Neural cell (in vitro differentiated cells): Measurements from ENCODE around the gene PRRC2B. TPM values are rescaled to one million over a fixed set of nuclear protein-coding genes. Genes with fewer than 3 reads are reported as not detected.

Experiments
- H2AFZ ChIP-seq: fragments of 200-600, 300-800 bp; sonication (generic), shearing (Covaris generic); 2 replicates; pipeline ENCODE4 v1.6.0; 2014; ENCODE audit warnings: low read depth, mild to moderate bottlenecking, antibody characterized with exemption, low read length, moderate library complexity
- H3F3A ChIP-seq: fragments of 200-600 bp; shearing (Covaris generic); 2 replicates; pipeline ENCODE4 v1.6.1; 2016; ENCODE audit warnings: mild to moderate bottlenecking, moderate library complexity, mixed read lengths, antibody characterized with exemption, low read length; ENCODE audit not compliant: insufficient read depth, poor library complexity, severe bottlenecking
- H3K27ac ChIP-seq: fragments of 200-600, 300-800 bp; sonication (generic), shearing (Covaris generic); 2 replicates; pipeline ENCODE4 v1.5.1; 2014; ENCODE audit warnings: mild to moderate bottlenecking, low read length, moderate library complexity
- H3K27me3 ChIP-seq: fragments of 300-800, 200-600 bp; sonication (generic), shearing (Covaris generic); 2 replicates; pipeline ENCODE4 v1.6.0; 2014; ENCODE audit warnings: mild to moderate bottlenecking, low read depth, low read length, moderate library complexity; ENCODE audit not compliant: insufficient read depth
- H3K36me3 ChIP-seq: fragments of 300-800, 200-600 bp; sonication (generic), shearing (Covaris generic); 2 replicates; pipeline ENCODE4 v1.5.1; 2014; ENCODE audit warnings: mild to moderate bottlenecking, antibody characterized with exemption, low read length, moderate library complexity; ENCODE audit not compliant: insufficient read depth
- H3K4me2 ChIP-seq: fragments of 300-800, 200-600 bp; sonication (generic), shearing (Covaris generic); 2 replicates; pipeline ENCODE4 v1.6.0; 2014; ENCODE audit warnings: mild to moderate bottlenecking, low read length
- H3K4me3 ChIP-seq: fragments of 300-800, 200-600 bp; sonication (generic), shearing (Covaris generic); 2 replicates; pipeline ENCODE4 v1.5.1; 2014; ENCODE audit warnings: mild to moderate bottlenecking, low read length, moderate library complexity
- H3K79me2 ChIP-seq: fragments of 200-600 bp; shearing (Covaris generic); replicated peaks from 2 replicates; pipeline ENCODE4 v1.6.0; 2014; ENCODE audit warnings: mild to moderate bottlenecking, low read length, moderate library complexity; ENCODE audit not compliant: insufficient read depth
- H3K9ac ChIP-seq: fragments of 300-800, 200-600 bp; sonication (generic), shearing (Covaris generic); 2 replicates; pipeline ENCODE4 v1.6.1; 2016; ENCODE audit warnings: mild to moderate bottlenecking, low read length, mixed read lengths
- H3K9me2 ChIP-seq: fragments of 200-600 bp; shearing (Covaris generic); 2 replicates; pipeline ENCODE4 v1.6.1; 2016; ENCODE audit warnings: mild to moderate bottlenecking, low read length, mixed read lengths; ENCODE audit not compliant: insufficient read depth
- H3K9me3 ChIP-seq: fragments of 200-600, 300-800 bp; sonication (generic), shearing (Covaris generic); 2 replicates; pipeline ENCODE4 v1.6.1; 2016; ENCODE audit warnings: mild to moderate bottlenecking, mixed run types, low read length, moderate library complexity, mixed read lengths
- H4K20me1 ChIP-seq: fragments of 200-600 bp; shearing (Covaris generic); 2 replicates; pipeline ENCODE4 v1.6.1; 2016; ENCODE audit warnings: mild to moderate bottlenecking, mixed run types; ENCODE audit not compliant: insufficient read depth
- EP300 ChIP-seq: fragments of 450-650 bp; conservative IDR thresholded peaks from 2 replicates; pipeline ENCODE4 v1.6.1; 2014; ENCODE audit warnings: antibody characterized with exemption, mild to moderate bottlenecking, moderate library complexity; ENCODE audit not compliant: poor library complexity, severe bottlenecking
- EZH2 ChIP-seq: fragments of 200-600, 300-800 bp; shearing (Covaris generic), sonication (generic); IDR thresholded peaks from 2 replicates; pipeline ENCODE4 v1.6.1; 2014; ENCODE audit warnings: antibody characterized with exemption, low read length, borderline replicate concordance, mild to moderate bottlenecking; ENCODE audit not compliant: insufficient read depth, poor library complexity, severe bottlenecking
- MXI1 ChIP-seq: fragments of 450-650 bp; conservative IDR thresholded peaks from 2 replicates; pipeline ENCODE4 v1.6.1; 2014; ENCODE audit warnings: antibody characterized with exemption, mild to moderate bottlenecking; ENCODE audit not compliant: poor library complexity, severe bottlenecking
- POLR2AphosphoS5 ChIP-seq: IDR thresholded peaks from 2 replicates; pipeline ENCODE4 v1.6.1; 2012
- RAD21 ChIP-seq: fragments of 450-650 bp; conservative IDR thresholded peaks from 2 replicates; pipeline ENCODE4 v1.6.1; 2014; ENCODE audit warnings: antibody characterized with exemption, mild to moderate bottlenecking, moderate library complexity
- SMC3 ChIP-seq: fragments of 450-650 bp; conservative IDR thresholded peaks from 2 replicates; pipeline ENCODE4 v1.6.1; 2014; ENCODE audit warnings: antibody characterized with exemption, mild to moderate bottlenecking, moderate library complexity; ENCODE audit not compliant: poor library complexity
- TAF1 ChIP-seq: IDR thresholded peaks from 2 replicates; pipeline ENCODE4 v1.6.1; 2012; ENCODE audit warnings: low read depth
- polyA plus RNA-seq: library from polyadenylated mRNA; depleted of rRNA; stranded (reverse); fragments of >200 nt; gene quantifications from 2 replicates; pipeline ENCODE4 v1.2.3, GENCODE V29; 2014
- TF ChIP-seq, protein P1 (sequence below): fragments of 450-650 bp; IDR thresholded peaks from 2 replicates; pipeline ENCODE4 v1.5.1; 2014; ENCODE audit warnings: antibody characterized with exemption, mild to moderate bottlenecking, moderate library complexity; ENCODE audit not compliant: poor library complexity, severe bottlenecking
- TF ChIP-seq, protein P2 (sequence below): IDR thresholded peaks from 2 replicates; pipeline ENCODE4 v1.6.1; 2012; ENCODE audit warnings: borderline replicate concordance

The PRRC2B gene
- polyA plus RNA-seq, 1 donor from 2014 or later, result 89.5 TPM

DNA sequence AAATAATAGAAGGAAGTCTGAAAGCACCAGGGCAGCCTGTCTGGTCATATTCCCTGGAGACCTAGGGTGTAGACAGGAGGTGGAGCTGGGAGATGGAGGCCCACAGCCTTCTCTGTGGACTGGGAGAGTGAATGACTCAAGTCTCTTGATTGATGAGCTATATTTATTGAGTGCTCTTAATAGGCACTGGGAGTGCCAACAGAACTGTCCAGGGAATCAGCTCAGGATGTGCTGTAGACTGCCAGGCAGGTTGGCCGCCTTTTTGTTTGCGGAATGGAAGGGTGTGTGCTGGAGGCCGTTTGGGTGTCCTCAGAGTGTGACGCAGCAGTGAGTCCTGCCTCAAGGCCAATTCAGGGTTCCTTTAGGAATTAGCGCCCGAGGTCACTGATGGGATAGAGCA, 75.5 kb downstream of the PRRC2B start:
- no peaks in the 10 kb centered on the region for H3K27me3 ChIP-seq

DNA sequence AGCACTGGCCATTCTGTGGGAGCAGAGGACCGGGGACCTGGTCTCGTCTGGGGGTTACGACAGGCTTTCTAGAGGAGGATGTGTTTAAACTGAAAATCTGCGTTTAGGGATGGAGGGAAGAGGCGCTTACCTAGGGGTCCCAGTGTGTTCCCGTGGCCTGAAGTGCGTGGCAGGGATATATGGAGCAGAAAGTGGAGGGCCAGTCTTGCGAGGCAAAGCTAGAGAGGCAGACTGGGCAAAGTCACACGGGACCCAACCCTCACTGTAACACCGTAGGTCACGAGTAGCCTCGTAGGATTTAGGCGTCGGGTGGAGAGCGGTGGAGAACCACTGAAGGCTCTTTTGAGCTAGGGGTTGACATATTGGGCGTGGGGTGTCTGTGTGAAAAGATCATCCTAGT, 76.1 kb downstream of the PRRC2B start:
- H3K4me2 ChIP-seq, result no peak overlapping the region
- H3K4me3 ChIP-seq, result no peak overlapping the region
- no peaks in the 10 kb centered on the region for H3K9me2 ChIP-seq
- TF ChIP-seq MXI1, result no peak
- TF ChIP-seq, protein P1, sequence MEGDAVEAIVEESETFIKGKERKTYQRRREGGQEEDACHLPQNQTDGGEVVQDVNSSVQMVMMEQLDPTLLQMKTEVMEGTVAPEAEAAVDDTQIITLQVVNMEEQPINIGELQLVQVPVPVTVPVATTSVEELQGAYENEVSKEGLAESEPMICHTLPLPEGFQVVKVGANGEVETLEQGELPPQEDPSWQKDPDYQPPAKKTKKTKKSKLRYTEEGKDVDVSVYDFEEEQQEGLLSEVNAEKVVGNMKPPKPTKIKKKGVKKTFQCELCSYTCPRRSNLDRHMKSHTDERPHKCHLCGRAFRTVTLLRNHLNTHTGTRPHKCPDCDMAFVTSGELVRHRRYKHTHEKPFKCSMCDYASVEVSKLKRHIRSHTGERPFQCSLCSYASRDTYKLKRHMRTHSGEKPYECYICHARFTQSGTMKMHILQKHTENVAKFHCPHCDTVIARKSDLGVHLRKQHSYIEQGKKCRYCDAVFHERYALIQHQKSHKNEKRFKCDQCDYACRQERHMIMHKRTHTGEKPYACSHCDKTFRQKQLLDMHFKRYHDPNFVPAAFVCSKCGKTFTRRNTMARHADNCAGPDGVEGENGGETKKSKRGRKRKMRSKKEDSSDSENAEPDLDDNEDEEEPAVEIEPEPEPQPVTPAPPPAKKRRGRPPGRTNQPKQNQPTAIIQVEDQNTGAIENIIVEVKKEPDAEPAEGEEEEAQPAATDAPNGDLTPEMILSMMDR, result no peak
- no peak for TF ChIP-seq SMC3
- no peak for TF ChIP-seq TAF1
- TF ChIP-seq EZH2, result no peak
- no peak for TF ChIP-seq EP300
- TF ChIP-seq RAD21, result no peak
- TF ChIP-seq POLR2AphosphoS5, result no peak
- TF ChIP-seq, protein P2, sequence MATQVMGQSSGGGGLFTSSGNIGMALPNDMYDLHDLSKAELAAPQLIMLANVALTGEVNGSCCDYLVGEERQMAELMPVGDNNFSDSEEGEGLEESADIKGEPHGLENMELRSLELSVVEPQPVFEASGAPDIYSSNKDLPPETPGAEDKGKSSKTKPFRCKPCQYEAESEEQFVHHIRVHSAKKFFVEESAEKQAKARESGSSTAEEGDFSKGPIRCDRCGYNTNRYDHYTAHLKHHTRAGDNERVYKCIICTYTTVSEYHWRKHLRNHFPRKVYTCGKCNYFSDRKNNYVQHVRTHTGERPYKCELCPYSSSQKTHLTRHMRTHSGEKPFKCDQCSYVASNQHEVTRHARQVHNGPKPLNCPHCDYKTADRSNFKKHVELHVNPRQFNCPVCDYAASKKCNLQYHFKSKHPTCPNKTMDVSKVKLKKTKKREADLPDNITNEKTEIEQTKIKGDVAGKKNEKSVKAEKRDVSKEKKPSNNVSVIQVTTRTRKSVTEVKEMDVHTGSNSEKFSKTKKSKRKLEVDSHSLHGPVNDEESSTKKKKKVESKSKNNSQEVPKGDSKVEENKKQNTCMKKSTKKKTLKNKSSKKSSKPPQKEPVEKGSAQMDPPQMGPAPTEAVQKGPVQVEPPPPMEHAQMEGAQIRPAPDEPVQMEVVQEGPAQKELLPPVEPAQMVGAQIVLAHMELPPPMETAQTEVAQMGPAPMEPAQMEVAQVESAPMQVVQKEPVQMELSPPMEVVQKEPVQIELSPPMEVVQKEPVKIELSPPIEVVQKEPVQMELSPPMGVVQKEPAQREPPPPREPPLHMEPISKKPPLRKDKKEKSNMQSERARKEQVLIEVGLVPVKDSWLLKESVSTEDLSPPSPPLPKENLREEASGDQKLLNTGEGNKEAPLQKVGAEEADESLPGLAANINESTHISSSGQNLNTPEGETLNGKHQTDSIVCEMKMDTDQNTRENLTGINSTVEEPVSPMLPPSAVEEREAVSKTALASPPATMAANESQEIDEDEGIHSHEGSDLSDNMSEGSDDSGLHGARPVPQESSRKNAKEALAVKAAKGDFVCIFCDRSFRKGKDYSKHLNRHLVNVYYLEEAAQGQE, result no peak
- H3K36me3 ChIP-seq, result peaks cover 7% of the 10 kb centered on the region
- H4K20me1 ChIP-seq, result peaks cover 6% of the 10 kb centered on the region
- H3K27ac ChIP-seq, result no peak overlapping the region
- H3F3A ChIP-seq, result no peaks in the 10 kb centered on the region
- no peak overlapping the region for H3K9ac ChIP-seq
- no peak overlapping the region for H2AFZ ChIP-seq
- peaks cover 26% of the 10 kb centered on the region for H3K79me2 ChIP-seq
- H3K27me3 ChIP-seq, result no peaks in the 10 kb centered on the region
- H3K9me3 ChIP-seq, result no peaks in the 10 kb centered on the region

More for the DNA sequence above, 75.5 kb downstream of the PRRC2B start:
- TF ChIP-seq SMC3, result no peak
- TF ChIP-seq TAF1, result no peak
- no peak for TF ChIP-seq POLR2AphosphoS5
- no peak for TF ChIP-seq MXI1
- TF ChIP-seq RAD21, result no peak
- TF ChIP-seq, protein P2, result no peak
- TF ChIP-seq, protein P1, result no peak
- TF ChIP-seq EP300, result no peak
- TF ChIP-seq EZH2, result no peak
- no peak overlapping the region for H2AFZ ChIP-seq
- H3K9me2 ChIP-seq, result no peaks in the 10 kb centered on the region
- H3K9ac ChIP-seq, result no peak overlapping the region
- no peak overlapping the region for H3K27ac ChIP-seq
- H3K4me2 ChIP-seq, result no peak overlapping the region
- H3K36me3 ChIP-seq, result peaks cover 9% of the 10 kb centered on the region
- H3K79me2 ChIP-seq, result peaks cover 26% of the 10 kb centered on the region
- H3F3A ChIP-seq, result no peaks in the 10 kb centered on the region
- H4K20me1 ChIP-seq, result peaks cover 6% of the 10 kb centered on the region
- no peaks in the 10 kb centered on the region for H3K9me3 ChIP-seq
- H3K4me3 ChIP-seq, result no peak overlapping the region
